ENCODE measurements around the gene EPO.

DNA sequence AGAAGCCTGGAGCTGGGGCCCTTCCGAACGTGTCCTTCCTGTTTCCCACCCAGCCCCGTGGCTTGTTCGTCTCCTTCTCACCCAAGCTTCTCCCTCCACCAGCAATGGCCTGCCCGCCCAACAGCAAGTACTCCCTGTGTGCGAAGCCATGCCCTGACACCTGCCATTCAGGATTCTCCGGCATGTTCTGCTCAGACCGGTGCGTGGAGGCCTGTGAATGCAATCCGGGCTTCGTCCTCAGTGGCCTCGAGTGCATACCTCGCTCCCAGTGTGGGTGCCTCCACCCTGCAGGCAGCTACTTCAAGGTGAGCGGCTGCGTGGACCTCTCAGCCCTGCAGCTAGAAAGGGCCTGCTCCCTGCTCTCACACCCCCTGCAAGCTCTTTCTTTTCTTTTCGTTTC lies 45.0 kb downstream of the EPO start:
- TF ChIP-seq, protein P1, sequence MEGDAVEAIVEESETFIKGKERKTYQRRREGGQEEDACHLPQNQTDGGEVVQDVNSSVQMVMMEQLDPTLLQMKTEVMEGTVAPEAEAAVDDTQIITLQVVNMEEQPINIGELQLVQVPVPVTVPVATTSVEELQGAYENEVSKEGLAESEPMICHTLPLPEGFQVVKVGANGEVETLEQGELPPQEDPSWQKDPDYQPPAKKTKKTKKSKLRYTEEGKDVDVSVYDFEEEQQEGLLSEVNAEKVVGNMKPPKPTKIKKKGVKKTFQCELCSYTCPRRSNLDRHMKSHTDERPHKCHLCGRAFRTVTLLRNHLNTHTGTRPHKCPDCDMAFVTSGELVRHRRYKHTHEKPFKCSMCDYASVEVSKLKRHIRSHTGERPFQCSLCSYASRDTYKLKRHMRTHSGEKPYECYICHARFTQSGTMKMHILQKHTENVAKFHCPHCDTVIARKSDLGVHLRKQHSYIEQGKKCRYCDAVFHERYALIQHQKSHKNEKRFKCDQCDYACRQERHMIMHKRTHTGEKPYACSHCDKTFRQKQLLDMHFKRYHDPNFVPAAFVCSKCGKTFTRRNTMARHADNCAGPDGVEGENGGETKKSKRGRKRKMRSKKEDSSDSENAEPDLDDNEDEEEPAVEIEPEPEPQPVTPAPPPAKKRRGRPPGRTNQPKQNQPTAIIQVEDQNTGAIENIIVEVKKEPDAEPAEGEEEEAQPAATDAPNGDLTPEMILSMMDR (IDR thresholded peaks at IDR 0.05): no peak
- no peak for TF ChIP-seq EZH2 (IDR thresholded peaks at IDR 0.05; ENCODE audit: borderline replicate concordance, insufficient read depth, low read depth, low read length, poor library complexity, severe bottlenecking)
